IgD-negative memory B cell (primary cell): ENCODE results near the gene NDRG3. TPM values are rescaled to one million over a fixed set of nuclear protein-coding genes. Genes with fewer than 3 reads are reported as not detected.

Source experiments
- H3K27ac Mint-ChIP-seq, 3 donors: one replicate each; pipeline ENCODE4 v1.8.0; 2020 to 2022; ENCODE audit warnings: mild to moderate bottlenecking in 3 of 3, mixed read lengths in 3 of 3, moderate library complexity in 1 of 3
- H3K27me3 Mint-ChIP-seq: one replicate; pipeline ENCODE4 v1.8.0; 2021; ENCODE audit warnings: mixed read lengths
- H3K36me3 Mint-ChIP-seq: one replicate; pipeline ENCODE4 v1.8.0; 2020; ENCODE audit warnings: mild to moderate bottlenecking, mixed read lengths
- H3K4me1 Mint-ChIP-seq, 3 donors: one replicate each; pipeline ENCODE4 v1.8.0; 2020 to 2022; ENCODE audit warnings: mixed read lengths in 3 of 3, mild to moderate bottlenecking in 1 of 3
- H3K4me3 Mint-ChIP-seq, 4 donors: one replicate each; pipeline ENCODE4 v1.8.0; 2020 to 2022; ENCODE audit warnings: mild to moderate bottlenecking in 4 of 4, mixed read lengths in 4 of 4, moderate library complexity in 3 of 4
- H3K9me3 Mint-ChIP-seq, 3 donors: one replicate each; pipeline ENCODE4 v1.8.0; 2020 to 2021; ENCODE audit warnings: mixed read lengths in 3 of 3, mild to moderate bottlenecking in 1 of 3
- polyA plus RNA-seq: library from polyadenylated mRNA; unstranded; fragments of 300-500 nt; fragmentation: Illumina TruSeq; gene quantifications from one replicate; pipeline ENCODE4 v1.2.3, GENCODE V29; 2021

The NDRG3 gene
- polyA plus RNA-seq, 1 donor from 2014 or later = 35.4 TPM

DNA sequence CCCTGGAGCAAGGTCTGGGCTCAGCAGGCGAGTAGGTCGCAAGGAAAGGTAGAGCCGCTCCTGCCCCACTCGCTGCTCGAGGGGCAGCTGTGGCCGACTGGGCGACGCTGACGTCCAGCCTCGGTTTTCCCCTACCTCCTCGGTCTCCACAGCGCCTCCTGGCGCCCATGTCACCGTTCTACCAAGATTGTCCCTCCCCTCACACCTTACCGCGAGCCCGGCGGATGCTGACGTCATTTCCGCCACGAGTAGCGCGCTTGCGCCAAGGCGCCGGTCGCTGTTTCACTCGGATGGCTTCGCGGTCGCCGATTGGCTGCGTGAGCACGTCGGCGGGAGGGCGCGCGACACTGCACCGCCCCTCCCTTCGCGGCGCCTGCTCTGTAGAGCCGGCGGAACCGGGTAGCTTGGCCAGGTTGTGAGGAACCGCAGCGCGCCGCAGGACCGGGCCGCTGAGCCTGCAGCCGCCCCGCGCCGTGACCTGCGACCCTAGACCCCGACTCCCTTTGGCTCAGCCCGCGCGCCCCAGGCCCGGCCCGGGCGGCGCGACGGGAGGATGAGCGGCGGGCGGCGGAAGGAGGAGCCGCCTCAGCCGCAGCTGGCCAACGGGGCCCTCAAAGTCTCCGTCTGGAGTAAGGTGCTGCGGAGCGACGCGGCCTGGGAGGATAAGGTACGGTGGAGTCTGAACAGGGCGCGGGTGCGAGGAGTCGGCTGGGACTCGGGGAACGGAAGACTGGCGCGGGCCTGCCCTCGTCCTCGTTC, 140.3 kb downstream of the NDRG3 start, which contains the start of gene RAB5IF:
Gene RAB5IF, plus strand, starts transcription at position 381 of the 759 bp plus-strand sequence. Its CDS starts 173 bp downstream, at position 554.
- peak within 1 kb of the TSS; percentile 89 to 97 (median 96) for H3K4me3 Mint-ChIP-seq
- H3K4me1 Mint-ChIP-seq = peaks cover 20 to 30% (median 27%) of the 10 kb centered on the region in 3 donors
- no peaks in the 10 kb centered on the region for H3K36me3 Mint-ChIP-seq

DNA sequence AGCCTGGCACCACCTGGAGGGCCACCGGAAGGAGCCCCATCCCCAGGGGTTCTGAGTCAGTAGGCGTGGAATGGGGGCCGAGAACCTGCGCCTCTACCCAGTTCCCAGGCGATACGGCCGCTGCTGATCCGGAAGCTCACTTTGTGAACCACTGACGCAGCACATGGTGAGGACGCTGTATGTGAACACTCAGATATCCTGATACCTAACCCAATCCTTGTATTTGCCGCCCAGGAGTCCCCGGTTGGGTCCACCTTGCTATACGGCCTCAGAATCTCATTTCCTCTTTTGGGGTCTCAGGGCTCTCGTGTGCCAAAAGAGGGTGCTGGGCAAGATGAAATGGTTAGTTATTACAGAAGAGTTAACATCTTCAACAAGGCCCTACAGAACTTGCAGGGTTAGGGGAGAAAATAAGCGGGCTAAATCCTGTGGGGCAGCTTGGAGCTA, 140.9 kb downstream of the NDRG3 start:
- Mint-ChIP-seq H3K27me3 (no peaks in the 10 kb centered on the region), H3K9me3 (no peaks in the 10 kb centered on the region), H3K36me3 (no peaks in the 10 kb centered on the region), H3K4me3 (peak overlapping the region; percentile 89 to 97 (median 96)), H3K27ac (peak overlapping the region; percentile 98 to 99 (median 98)), H3K4me1 (peaks cover 23 to 33% (median 30%) of the 10 kb centered on the region in 3 donors)

More for the DNA sequence above, 140.3 kb downstream of the NDRG3 start, which contains the start of gene RAB5IF:
- Mint-ChIP-seq H3K27ac (peak within 1 kb of the TSS; percentile 98 to 99 (median 98)), H3K27me3 (no peaks in the 10 kb centered on the region), H3K9me3 (no peaks in the 10 kb centered on the region)

Other genes with a start within 250 kb of the NDRG3 start
- gene MYL9, start 204.6 kb downstream of the NDRG3 start, polyA plus RNA-seq = 2.9 TPM
- gene TGIF2, start 172.5 kb downstream of the NDRG3 start, polyA plus RNA-seq = 36.3 TPM
- gene RAB5IF, start 140.3 kb downstream of the NDRG3 start, polyA plus RNA-seq = 126 TPM
- gene SLA2, start 99.9 kb downstream of the NDRG3 start, polyA plus RNA-seq = 0.68 TPM
- gene DSN1, start 27.7 kb upstream of the NDRG3 start, polyA plus RNA-seq = 15.4 TPM
- not detected for gene TLDC2, start 130.0 kb upstream of the NDRG3 start, polyA plus RNA-seq
- 23.2 TPM for gene SAMHD1, start 205.6 kb upstream of the NDRG3 start, polyA plus RNA-seq